ELR (cell line): ENCODE measurements around the gene HSFY2.
"Not testable (repeated sequence)": the region's sequence is repeated elsewhere in the genome, so short reads cannot be mapped to it uniquely, and the experiment has no call there.

Experiments
- DNase-seq: peaks from one replicate; pipeline ENCODE4 v3.0.0-alpha.2; 2015; ENCODE audit warnings: low read depth

HSFY2 gene

GRCh38 chrY:18773635-18774034 is at the start of gene HSFY2:
TSS of gene HSFY2 (minus strand) at chrY:18773735. CDS start at chrY:18773618, 117 bp downstream.
- not testable (repeated sequence) for DNase-seq

GRCh38 chrY:18815751-18816150 is 42.2 kb upstream of the HSFY2 start:
- DNase-seq, result not testable (repeated sequence)

GRCh38 chrY:18788757-18789406 is 15.3 kb upstream of the HSFY2 start:
- not testable (repeated sequence) for DNase-seq

GRCh38 chrY:18754077-18754476 is 19.5 kb downstream of the HSFY2 start:
- not testable (repeated sequence) for DNase-seq

- DNase-seq, result not testable (repeated sequence)
Observed at GRCh38 chrY:18753133-18753815, 20.3 kb downstream of the HSFY2 start.

GRCh38 chrY:18723714-18724113 is 49.8 kb downstream of the HSFY2 start:
- DNase-seq, result not testable (repeated sequence)
